Left ventricle myocardium inferior (tissue), 1 donor: ENCODE measurements around the gene ZBTB40. TPM values are rescaled to one million over a fixed set of nuclear protein-coding genes. Genes with fewer than 3 reads are reported as not detected.

ENCODE experiments used
- DNase-seq: peaks from one replicate; pipeline ENCODE4 v3.0.0-alpha.2; 2020
- H3K27ac ChIP-seq: fragments of 200-600 bp; replicated peaks from 2 replicates; pipeline ENCODE4 v1.8.0; 2021
- H3K27me3 ChIP-seq: fragments of 200-600 bp; 2 replicates; pipeline ENCODE4 v1.8.0; 2021; ENCODE audit warnings: low read depth
- H3K36me3 ChIP-seq: fragments of 200-600 bp; 2 replicates; pipeline ENCODE4 v1.8.0; 2021
- H3K4me1 ChIP-seq: fragments of 200-600 bp; 2 replicates; pipeline ENCODE4 v1.8.0; 2021
- H3K4me3 ChIP-seq: fragments of 200-600 bp; 2 replicates; pipeline ENCODE4 v1.8.0; 2021; ENCODE audit warnings: mild to moderate bottlenecking, moderate library complexity
- H3K9me3 ChIP-seq: fragments of 200-600 bp; replicated peaks from 2 replicates; pipeline ENCODE4 v1.8.0; 2021
- intact Hi-C: fragments of 100-400 bp; cut with micrococcal nuclease; formaldehyde crosslinking; loops from one replicate; pipeline ENCODE4 v1.11.0; 2022
- total RNA-seq: library from RNA; stranded (reverse); fragmentation: NEBNext Ultra II Directional; extraction: Animal tissue kit (Norgen Biotek cat#: 25700); gene quantifications from one replicate; pipeline ENCODE4 v1.2.1, GENCODE V29; 2021
- TF ChIP-seq, protein P1 (sequence below): fragments of 200-600 bp; IDR thresholded peaks from 2 replicates; pipeline ENCODE4 v1.8.0; 2021; ENCODE audit warnings: antibody characterized with exemption, mild to moderate bottlenecking, borderline replicate concordance
- donor health status: DM: no; HTN: yes; CAD: no; lungs with severe emphysema.

The ZBTB40 gene
- total RNA-seq, 1 donor from 2014 or later = 17.9 TPM

DNA sequence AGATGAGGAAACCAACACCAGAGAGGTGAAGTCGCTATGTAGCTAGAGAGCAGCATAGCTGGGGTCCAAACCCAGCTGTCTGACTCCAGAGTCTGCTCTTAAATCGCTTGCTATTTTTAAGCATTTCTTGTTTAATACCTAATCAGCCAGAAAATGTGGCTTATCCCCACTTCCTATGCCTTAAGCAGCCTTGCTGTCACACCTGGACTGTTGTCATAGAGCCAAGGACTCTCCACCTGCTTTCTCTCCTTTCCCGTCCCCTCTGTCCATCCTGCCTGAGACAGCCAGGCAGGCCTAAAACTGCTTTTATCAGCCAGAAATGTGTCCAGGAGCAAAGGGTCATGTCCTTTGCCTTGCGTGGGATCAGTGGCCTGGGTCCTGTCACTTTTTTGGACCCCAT, 83.3 kb downstream of the ZBTB40 start:
- intact Hi-C loops = no loop called here
- Histone ChIP-seq H3K9me3 (no peaks in the 10 kb centered on the region), H3K36me3 (no peaks in the 10 kb centered on the region), H3K27me3 (no peaks in the 10 kb centered on the region), H3K4me1 (peaks cover 22% of the 10 kb centered on the region), H3K27ac (no peak overlapping the region), H3K4me3 (no peak overlapping the region)
- TF ChIP-seq, protein P1, sequence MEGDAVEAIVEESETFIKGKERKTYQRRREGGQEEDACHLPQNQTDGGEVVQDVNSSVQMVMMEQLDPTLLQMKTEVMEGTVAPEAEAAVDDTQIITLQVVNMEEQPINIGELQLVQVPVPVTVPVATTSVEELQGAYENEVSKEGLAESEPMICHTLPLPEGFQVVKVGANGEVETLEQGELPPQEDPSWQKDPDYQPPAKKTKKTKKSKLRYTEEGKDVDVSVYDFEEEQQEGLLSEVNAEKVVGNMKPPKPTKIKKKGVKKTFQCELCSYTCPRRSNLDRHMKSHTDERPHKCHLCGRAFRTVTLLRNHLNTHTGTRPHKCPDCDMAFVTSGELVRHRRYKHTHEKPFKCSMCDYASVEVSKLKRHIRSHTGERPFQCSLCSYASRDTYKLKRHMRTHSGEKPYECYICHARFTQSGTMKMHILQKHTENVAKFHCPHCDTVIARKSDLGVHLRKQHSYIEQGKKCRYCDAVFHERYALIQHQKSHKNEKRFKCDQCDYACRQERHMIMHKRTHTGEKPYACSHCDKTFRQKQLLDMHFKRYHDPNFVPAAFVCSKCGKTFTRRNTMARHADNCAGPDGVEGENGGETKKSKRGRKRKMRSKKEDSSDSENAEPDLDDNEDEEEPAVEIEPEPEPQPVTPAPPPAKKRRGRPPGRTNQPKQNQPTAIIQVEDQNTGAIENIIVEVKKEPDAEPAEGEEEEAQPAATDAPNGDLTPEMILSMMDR = no peak
- DNase-seq = no peak

DNA sequence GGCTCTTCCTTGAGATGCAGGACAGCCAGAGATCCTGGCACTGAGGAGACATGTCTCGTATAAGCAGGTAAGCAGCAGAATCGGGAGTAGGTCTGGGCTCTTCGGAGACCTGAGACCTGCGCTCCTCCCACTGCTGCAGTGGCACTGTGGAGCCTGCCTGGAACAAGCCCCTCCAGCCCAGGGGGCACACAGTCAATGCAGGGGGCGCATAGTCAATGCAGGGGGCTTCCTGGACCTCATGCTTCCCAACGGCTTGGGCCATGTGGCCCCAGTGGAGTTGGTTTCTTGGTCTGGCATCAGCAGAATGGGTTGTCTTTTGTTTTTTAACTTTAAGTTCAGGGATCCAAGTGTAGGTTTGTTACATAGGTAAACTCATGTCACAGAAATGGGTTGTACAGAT, 83.7 kb downstream of the ZBTB40 start:
- intact Hi-C loops = no loop called here
- Histone ChIP-seq H3K27ac (no peak overlapping the region), H3K4me3 (no peak overlapping the region), H3K9me3 (no peaks in the 10 kb centered on the region), H3K27me3 (no peaks in the 10 kb centered on the region), H3K36me3 (no peaks in the 10 kb centered on the region), H3K4me1 (peaks cover 18% of the 10 kb centered on the region)
- TF ChIP-seq, protein P1 = no peak
- DNase-seq = no peak

DNA sequence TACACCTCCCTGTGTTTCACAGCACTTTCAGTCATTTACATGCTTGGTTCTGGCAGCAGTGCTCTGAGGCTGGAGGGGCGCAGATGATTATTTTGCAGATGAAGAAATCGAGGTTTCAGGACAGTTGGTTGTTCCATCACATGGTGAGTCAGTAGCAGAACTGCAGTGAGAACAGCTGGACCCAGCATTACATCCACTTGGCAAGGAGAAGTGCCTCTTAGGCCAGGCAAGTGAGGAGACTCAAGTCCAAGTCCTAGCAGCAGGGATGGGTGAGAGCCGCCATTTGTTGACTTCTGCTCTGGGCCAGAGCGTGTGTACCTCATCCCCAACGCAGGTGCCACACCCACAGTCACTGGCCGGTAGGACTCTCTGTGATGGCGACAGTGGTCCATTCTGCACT, 84.9 kb downstream of the ZBTB40 start:
- no peaks in the 10 kb centered on the region for H3K36me3 ChIP-seq
- intact Hi-C loops = no loop called here

DNA sequence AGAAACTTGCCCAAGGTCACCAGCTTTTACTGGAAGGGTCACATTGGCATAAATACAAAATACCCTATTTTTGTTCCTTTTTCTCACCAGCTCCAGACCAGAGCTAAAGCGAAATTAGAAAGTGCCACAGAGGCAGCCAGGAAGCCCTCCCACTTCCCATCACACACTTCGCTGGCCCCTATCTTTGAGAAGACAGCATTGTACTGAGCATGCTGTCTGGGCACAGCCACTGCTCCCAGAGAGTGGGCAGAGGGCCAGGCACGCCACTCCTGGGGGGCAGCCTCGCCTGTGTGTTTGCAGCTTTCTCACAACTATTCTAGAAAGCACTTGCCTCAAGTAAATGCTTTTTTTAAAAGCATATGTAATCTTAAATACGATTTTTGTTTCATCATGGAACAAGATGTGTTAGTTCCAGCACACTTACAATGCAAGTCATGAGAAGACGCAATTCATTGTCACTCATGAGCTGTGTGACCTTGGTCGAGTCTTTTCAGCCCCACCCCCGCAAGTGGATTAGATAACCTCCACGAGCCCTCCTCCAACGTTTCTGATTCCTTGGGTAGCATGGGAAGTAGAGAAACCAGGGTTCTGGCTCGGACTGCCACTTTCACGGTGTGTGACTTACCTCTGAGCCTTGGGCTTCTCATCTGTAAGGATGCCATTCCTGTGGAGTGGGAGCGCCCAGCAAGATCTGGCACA, 85.9 kb downstream of the ZBTB40 start:
- Histone ChIP-seq H3K36me3 (no peaks in the 10 kb centered on the region), H3K27ac (no peak overlapping the region), H3K4me1 (no peaks in the 10 kb centered on the region), H3K4me3 (no peak overlapping the region), H3K9me3 (no peaks in the 10 kb centered on the region), H3K27me3 (no peaks in the 10 kb centered on the region)
- DNase-seq = no peak
- intact Hi-C loops = no loop called here
- TF ChIP-seq, protein P1 = no peak

More for the DNA sequence above, 84.9 kb downstream of the ZBTB40 start:
- TF ChIP-seq, protein P1 = no peak
- no peak overlapping the region for H3K4me3 ChIP-seq
- DNase-seq = no peak
- H3K27ac ChIP-seq = no peak overlapping the region
- no peaks in the 10 kb centered on the region for H3K27me3 ChIP-seq
- H3K9me3 ChIP-seq = no peaks in the 10 kb centered on the region
- H3K4me1 ChIP-seq = peaks cover 7% of the 10 kb centered on the region

DNA sequence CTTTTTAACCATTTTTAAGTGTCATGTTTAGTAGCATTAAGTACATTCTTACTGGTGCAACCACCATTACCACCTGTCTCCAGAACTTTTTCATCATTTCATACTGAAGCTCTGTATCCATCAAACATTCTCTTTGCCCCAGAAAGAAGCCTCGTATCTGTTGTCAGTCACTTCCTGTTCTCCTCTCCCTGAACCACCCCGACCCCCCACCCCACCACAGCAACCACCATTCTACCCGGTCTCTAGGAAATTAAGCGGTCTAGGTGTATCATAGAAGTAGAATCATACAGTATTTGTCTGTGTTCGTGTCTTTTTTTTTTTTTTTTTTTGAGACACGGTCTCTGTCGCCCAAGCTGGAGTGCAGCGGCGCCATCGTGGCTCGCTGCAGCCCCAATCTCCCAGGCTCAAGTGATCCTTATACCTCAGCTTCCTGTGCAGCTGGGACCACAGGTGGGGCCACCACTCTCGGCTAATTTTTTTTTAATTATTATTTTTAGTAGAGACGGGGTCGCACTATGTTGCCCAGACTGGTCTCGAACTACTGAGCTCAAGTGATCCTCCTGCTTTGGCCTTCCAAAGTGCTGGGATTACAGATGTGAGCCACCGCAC, 88.0 kb downstream of the ZBTB40 start:
- DNase-seq = no peak
- intact Hi-C loops = no loop called here

More for the DNA sequence above, 88.0 kb downstream of the ZBTB40 start:
- Histone ChIP-seq H3K4me1 (no peaks in the 10 kb centered on the region), H3K4me3 (no peak overlapping the region), H3K27me3 (peaks cover 16% of the 10 kb centered on the region), H3K9me3 (no peaks in the 10 kb centered on the region), H3K36me3 (no peaks in the 10 kb centered on the region), H3K27ac (no peak overlapping the region)
- TF ChIP-seq, protein P1 = no peak
